NCI-H345 (cell line): ENCODE results near the gene VN1R5.

Experiments
- DNase-seq: peaks from one replicate; lab custom pipeline; 2025; lab: John Stamatoyannopoulos, UW

Gene VN1R5

GRCh38 chr1:247300491-247301175 lies 44.8 kb downstream of the VN1R5 start:
- no peak for DNase-seq

GRCh38 chr1:247301176-247301540 lies 45.3 kb downstream of the VN1R5 start:
- no peak for DNase-seq

GRCh38 chr1:247303216-247303615 lies 47.3 kb downstream of the VN1R5 start:
- no peak for DNase-seq

- DNase-seq = no peak
Observed at GRCh38 chr1:247304031-247304430, 48.2 kb downstream of the VN1R5 start.
